GM18502 (cell line): ENCODE data around the gene ARHGAP12.
"Not testable (repeated sequence)": the region's sequence is repeated elsewhere in the genome, so short reads cannot be mapped to it uniquely, and the experiment has no call there.

Source experiments
- ATAC-seq: cut with Tn5 transposase; IDR thresholded peaks from one replicate; pipeline ENCODE4 v1.9.1; 2021; ENCODE audit warnings: mild to moderate bottlenecking; ENCODE audit not compliant: unreplicated experiment, poor library complexity

The ARHGAP12 gene

DNA sequence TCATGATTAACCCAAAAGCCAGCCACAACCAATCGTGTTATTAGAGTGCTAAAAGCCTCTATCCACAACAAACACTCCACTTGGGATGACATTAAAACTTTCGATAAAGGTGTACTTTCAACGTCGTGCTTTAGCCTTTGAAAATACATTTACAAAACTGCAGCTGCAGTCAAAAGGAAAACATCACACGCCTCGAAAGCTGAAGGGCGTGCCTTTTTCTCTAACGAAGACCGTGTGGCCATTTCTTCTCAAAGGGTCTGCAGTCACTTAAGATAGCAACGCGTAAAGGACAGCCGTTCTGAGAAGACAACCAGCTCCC, 1.1 kb downstream of the ARHGAP12 start:
- no peak for ATAC-seq

DNA sequence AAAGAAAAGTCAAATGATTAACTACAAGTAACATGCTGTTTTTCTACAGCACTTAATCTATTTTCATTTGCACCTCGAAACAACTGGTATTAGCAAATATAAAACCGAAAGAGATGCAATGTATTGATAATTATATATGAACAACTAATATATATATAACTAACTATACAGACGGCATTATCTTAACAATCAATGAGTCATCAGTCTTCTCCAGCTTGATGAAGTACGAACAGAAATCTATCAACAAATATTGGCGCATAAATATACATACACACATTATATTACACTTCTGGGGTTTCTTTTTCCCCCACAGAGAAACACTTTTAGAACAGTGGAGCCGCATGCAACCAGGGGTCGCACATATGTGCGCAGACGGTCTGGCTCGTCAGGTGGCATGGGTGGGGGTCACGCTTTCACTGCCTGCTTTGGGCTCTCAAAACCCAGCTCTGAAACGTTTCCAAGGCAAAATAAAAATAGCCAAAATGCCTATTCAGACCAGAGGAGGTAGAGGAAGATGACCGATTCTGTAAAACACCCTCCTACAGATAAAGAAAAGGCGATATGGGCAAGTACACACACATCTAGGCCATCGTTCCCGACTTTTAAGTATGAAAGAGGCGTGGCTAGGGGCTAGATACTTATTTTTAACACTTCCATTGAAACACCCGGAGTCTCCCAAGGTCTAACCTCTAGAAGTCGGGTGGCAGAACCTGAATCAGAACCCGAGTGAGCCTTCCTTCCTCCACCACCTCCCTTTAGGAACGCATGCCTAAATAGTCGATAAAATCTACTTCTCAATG, 1.7 kb downstream of the ARHGAP12 start:
- no peak for ATAC-seq

DNA sequence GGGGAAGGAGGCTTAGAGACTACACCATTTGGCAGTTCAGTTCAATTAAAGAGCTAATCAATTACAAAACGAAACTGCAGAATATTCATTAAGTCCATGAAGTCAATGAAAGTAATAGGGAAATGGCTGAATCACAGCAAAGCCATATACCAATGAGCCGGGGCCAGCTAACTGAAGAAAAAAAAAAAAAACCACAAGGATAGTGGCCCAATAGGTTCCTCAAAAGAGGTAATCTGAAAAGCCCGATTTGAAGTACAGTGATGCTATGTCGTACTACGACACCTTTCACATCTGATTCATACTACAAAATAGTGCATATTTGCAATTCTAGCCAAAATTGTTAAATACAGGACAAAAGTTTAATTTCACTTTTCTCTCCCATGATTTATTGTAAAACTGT, 2.5 kb downstream of the ARHGAP12 start:
- ATAC-seq, result no peak

GRCh38 chr10:31924833-31925232, 3.8 kb downstream of the ARHGAP12 start:
- no peak for ATAC-seq

DNA sequence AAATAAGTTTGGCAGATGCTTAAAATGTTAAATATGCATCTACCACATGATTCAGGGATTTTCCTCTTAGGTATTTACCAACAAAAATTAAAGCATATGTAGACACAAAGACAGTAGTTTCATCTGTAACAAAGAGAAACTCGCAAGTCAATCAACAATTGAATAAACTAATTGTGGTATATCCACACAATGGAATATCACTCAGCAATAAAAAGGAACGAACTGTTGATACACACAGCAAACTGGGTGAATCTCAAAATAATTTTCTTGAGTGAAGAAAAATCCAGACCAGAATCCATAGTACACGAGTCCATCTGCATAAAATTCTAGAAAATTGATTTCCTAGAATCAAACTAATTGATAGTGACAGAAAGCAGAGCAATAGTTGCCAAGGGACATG, 5.2 kb downstream of the ARHGAP12 start:
- ATAC-seq, result no peak

DNA sequence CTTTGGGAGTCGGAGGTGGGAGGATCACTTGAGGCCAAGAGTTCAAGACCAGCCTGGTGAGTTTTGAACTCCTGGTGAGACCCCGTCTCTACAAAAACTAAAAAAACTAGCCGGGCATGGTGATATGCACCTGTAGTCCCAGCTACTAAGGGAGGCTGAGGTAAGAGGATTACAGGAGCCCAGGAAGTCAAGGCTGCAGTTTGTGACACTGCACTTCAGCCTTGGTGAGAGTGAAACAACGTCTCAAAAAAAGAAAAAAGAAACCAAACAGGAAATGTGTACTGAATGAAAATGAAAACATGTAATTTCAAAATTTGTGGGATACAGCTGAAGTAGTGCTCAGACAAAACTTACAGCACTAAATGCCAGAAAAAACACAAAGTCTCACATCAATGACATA, 7.6 kb downstream of the ARHGAP12 start:
- ATAC-seq, result peak; percentile 66

DNA sequence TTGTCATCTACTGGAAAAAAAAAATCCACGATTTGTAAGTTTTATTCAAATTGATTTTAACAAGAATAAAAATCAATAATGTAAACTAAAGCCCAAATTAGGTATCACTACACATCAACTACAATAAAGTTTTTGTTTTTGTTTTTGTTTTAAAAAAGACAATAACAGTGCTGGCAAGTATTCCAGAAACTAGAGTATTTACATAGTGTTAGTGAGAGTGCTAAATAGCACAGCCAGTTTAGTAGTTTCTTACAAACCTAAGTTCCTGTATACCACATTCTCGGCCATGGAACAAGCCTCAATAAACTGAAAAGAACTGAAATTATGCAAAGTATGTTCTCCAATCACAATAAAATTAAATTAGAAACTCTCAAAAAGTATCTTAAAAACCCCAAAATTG, 8.1 kb downstream of the ARHGAP12 start:
- peak; percentile 63 for ATAC-seq

DNA sequence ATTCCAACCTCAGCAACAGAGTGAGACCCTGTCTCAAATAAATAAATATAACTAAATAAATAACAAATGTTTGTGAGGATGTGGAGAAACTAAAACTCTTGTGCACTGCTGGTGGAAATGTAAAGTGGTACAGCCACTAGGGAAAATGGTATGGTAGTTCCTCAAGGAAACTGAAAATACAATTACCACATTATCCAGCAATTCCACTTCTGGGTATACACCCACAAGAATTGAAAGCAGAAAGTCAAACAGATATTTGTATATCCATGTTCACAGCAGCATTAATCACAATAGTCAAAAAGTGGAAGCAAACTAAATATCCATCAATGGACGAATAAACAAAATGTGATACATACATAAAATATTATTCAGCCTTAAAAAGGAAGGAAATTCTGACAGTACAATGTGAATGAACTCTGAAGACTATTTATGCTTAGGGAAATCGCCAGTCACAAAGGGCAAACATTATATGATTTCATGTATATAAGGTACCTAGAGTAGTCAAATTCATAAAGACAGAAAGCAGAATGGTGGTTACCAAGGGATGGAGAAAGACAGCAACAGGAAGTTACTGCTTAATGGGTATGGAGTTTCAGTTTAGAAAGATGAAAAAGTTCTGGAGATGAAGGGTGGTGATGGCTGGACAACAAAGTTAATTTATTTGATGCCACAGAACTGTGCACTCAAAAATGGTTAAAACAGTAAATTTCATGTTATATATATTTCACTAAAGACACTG, 9.8 kb downstream of the ARHGAP12 start:
- ATAC-seq, result peak; percentile 42

DNA sequence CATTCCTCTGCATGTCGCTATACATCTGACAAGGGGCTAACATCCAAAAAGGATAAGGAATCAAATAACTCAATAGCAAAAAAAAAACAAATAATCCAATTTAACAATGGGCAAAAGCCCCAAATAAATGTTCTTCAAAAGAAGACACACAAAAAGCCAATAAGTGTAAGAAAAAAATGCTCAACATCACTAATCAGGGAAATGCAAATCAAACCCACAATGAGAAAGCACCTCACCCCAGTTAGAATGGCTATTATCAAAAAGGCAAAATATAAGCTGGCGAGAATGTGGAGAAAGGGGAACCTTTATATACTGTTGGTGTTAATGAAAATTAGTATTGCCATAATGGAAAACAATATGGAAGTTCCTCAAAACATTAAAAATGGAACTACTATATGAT, 14.3 kb downstream of the ARHGAP12 start:
- no peak for ATAC-seq

DNA sequence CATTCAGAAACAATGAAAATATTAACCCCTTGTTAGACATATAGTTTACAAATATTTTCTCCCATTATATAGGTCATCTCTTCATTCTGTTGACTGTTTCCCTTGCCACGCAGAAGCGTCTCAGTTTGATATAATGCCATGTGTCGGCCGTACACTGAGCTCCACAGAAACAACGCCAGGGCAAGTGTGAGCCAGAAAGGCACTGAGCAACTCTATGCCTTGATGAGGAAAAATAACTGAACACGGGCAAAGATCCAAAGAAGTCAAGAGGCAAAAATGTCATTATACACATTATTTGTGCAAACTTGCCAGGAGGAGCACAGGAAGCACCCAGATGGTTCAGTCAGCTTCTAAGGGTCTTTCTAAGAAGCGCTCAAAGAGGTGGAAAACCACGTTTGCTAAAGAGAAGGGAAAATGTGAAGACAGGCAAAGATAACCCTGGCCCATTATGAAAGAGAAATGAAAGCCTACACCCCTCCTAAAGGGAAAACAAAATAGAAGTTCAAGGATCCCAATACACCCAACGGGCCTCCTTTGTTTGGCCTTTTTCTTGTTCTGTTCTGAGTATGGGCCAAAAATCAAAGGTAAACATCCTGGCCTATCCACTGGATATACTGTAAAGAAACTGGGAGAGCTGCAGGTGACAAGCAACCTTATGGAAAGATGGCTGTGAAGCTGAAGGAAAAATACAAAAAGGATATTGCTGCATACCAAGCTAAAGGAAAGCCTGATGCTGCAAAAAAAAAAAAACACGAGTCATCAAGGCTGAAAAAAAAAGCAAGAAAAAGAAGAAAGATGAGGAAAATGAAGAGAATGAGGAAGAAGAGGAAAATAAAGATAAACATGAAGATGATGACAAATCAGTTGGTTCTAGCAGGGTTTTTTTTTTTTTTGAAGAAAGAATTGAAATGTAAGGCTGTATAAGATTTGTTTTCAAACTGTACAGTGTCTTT, 15.5 kb downstream of the ARHGAP12 start:
- ATAC-seq, result no peak

DNA sequence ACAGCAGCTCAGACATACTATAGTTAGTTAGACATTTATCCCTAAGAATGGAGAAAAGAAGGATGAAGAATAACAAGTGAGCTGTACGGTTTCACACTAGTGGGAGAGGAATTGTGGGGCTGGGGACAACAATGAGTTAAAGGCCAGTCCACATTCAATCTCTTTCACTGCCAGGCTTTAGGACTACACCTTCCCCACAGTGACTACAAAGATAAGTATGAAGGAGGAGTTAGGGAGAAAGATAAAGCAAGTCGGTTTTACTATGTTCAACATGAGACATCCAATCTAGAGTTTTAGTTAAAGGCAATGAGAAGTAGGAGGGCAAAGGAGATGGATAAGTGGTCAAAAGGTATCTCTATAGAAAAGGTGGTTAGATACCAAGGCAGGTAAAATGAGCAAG, 16.3 kb downstream of the ARHGAP12 start:
- ATAC-seq, result no peak

- no peak for ATAC-seq
Observed at GRCh38 chr10:31910016-31910415, 18.6 kb downstream of the ARHGAP12 start.

GRCh38 chr10:31908157-31908556, 20.5 kb downstream of the ARHGAP12 start:
- ATAC-seq, result no peak

- ATAC-seq, result no peak
Observed at GRCh38 chr10:31906039-31906438, 22.6 kb downstream of the ARHGAP12 start.

DNA sequence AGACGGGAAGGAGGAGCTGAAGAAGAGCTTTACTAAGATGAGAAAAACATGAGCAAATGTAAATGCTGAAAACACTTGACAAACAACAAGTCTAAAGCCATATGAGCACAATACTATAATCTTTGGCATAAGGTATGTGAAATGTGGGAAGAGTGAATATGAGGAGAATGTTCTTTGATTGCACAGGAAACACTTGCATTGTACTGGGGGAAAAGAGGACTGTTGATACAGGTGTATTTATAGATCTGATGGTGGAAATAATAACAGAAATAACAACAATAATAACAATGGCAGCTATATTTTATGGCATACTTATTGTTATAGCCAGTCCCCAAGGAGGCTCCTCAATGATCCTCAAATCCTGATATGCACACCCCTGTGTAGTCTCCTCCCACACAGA, 23.0 kb downstream of the ARHGAP12 start:
- no peak for ATAC-seq

- no peak for ATAC-seq
Observed at GRCh38 chr10:31902625-31903024, 26.0 kb downstream of the ARHGAP12 start.

DNA sequence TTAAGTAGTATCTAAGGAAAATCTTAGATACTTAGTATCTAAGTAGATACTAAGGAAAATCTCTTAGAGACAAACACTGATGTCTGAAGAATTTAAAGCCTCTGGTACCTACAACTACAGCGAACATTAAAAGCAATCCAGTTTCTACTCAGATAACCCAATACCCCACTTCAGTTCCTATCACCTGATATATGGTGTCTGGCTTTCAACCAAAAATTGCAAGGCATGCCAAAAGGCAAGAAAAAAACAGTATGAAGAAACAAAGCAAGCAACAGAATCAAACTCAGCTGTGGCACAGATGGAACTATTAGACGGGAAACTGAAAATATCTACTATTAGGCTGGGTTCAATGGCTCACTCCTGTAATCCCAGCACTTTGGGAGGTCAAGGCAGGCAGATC, 31.1 kb downstream of the ARHGAP12 start:
- ATAC-seq, result no peak

- ATAC-seq, result no peak
Observed at GRCh38 chr10:31896968-31897384, 31.7 kb downstream of the ARHGAP12 start.

DNA sequence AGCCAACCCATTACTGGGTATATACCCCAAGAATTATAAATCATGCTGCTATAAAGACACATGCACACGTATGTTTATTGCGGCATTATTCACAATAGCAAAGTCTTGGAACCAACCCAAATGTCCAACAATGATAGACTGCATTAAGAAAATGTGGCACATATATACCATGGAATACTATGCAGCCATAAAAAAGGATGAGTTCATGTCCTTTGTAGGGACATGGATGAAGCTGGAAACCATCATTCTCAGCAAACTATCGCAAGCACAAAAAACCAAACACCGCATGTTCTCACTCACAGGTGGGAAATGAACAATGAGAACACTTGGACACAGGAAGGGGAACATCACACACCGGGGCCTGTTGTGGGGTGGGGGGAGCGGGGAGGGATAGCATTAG, 32.9 kb downstream of the ARHGAP12 start:
- not testable (repeated sequence) for ATAC-seq

DNA sequence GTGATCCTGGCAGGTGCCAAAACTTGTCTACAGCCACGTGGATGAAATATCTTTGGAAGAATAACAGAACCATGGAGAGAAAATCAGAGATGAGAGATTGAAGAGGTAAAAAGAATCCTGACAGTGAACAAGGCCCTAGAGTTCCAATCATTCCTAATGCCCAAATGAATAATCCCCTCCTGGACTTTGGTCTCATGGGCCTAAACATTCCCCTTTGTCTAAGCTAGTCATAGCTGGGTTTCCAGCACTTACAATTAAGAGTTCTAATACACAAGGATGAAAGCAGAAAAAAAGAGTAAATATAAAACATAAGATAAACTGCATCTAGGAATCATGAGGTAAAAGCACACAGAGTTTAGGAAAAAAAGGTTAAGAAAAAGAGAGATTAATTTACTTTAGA, 40.2 kb downstream of the ARHGAP12 start:
- no peak for ATAC-seq

DNA sequence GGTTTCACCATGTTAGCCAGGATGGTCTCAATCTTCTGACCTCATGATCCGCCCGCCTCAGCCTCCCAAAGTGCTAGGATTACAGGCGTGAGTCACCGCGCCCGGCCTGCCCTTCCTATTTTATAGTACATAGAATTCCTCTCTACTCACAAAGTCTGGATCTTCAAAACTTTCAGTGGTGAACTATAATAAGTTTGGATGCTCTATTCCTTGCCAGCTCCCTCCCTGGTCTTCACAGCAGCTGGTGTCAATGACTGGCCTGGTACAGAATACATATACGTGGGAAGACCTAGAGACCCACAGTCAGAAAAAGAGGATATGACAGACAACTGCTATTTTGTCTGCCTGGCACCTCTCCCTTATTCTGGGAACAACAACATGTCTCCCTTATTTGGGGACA, 40.8 kb downstream of the ARHGAP12 start:
- ATAC-seq, result no peak
